Subcutaneous adipose tissue (tissue), 4 donors: ENCODE results near the gene NAB2. TPM values are rescaled to one million over a fixed set of nuclear protein-coding genes. Genes with fewer than 3 reads are reported as not detected.

Experiments
- CTCF ChIP-seq: fragments of 450-650 bp; IDR thresholded peaks from one replicate; pipeline ENCODE4 v1.5.1; 2016; ENCODE audit warnings: low read depth, mild to moderate bottlenecking, control low read depth, antibody characterized with exemption, moderate library complexity
- total RNA-seq, 4 donors: library from RNA; depleted of rRNA; stranded (reverse); fragments of >200 nt; gene quantifications; one replicate each; pipeline ENCODE4 v1.1.0, GENCODE V29; 2016

The NAB2 gene
- total RNA-seq, 4 donors from 2014 or later: 4.9 to 19.7 (median 13.7) TPM

GRCh38 chr12:57130941-57131340 is 42.0 kb downstream of the NAB2 start:
- no peak for TF ChIP-seq CTCF

- TF ChIP-seq CTCF: no peak
These were observed 43.2 kb downstream of the NAB2 start for GRCh38 chr12:57131896-57132744.

- TF ChIP-seq CTCF: no peak
These were observed 44.2 kb downstream of the NAB2 start for GRCh38 chr12:57133013-57133569.

GRCh38 chr12:57133916-57134315 is 45.0 kb downstream of the NAB2 start:
- no peak for TF ChIP-seq CTCF

GRCh38 chr12:57134949-57135348 is 46.0 kb downstream of the NAB2 start:
- no peak for TF ChIP-seq CTCF

GRCh38 chr12:57135527-57136326 is 46.8 kb downstream of the NAB2 start:
- no peak for TF ChIP-seq CTCF

- TF ChIP-seq CTCF: no peak
These were observed 49.8 kb downstream of the NAB2 start for GRCh38 chr12:57138526-57139272.
